Activated naive CD4-positive, alpha-beta T cell treated with anti-CD3 and anti-CD28 coated beads, Interleukin-2, amount 10 ng/mL, durations not matched to agents 7 days and 5 days (primary cell): ENCODE measurements around the gene MARK2.
A peak's percentile ranks its signal among the peaks of the same experiment; 100 is the strongest.

Experiments used
- CTCF ChIA-PET: fragments of 350-600 bp; sonication (Branson Sonifier 250); formaldehyde crosslinking; loops from one replicate; lab custom pipeline; 2021; ENCODE audit warnings: antibody characterized with exemption; lab: Charles Lee
- DNase-seq: peaks from one replicate; pipeline ENCODE4 v3.0.0-alpha.2; 2020
- H3K27ac Mint-ChIP-seq: one replicate; pipeline ENCODE4 v1.8.0; 2021; ENCODE audit warnings: mild to moderate bottlenecking, moderate library complexity, mixed read lengths
- H3K27me3 Mint-ChIP-seq: one replicate; pipeline ENCODE4 v1.8.0; 2021; ENCODE audit warnings: mild to moderate bottlenecking, mixed read lengths
- H3K36me3 Mint-ChIP-seq: one replicate; pipeline ENCODE4 v1.8.0; 2021; ENCODE audit warnings: mixed read lengths
- H3K4me1 Mint-ChIP-seq: one replicate; pipeline ENCODE4 v1.8.0; 2021; ENCODE audit warnings: mixed read lengths
- H3K4me3 Mint-ChIP-seq: one replicate; pipeline ENCODE4 v1.8.0; 2021; ENCODE audit warnings: mild to moderate bottlenecking, moderate library complexity, mixed read lengths
- H3K9me3 Mint-ChIP-seq: one replicate; pipeline ENCODE4 v1.8.0; 2021; ENCODE audit warnings: mixed read lengths

The MARK2 gene

DNA sequence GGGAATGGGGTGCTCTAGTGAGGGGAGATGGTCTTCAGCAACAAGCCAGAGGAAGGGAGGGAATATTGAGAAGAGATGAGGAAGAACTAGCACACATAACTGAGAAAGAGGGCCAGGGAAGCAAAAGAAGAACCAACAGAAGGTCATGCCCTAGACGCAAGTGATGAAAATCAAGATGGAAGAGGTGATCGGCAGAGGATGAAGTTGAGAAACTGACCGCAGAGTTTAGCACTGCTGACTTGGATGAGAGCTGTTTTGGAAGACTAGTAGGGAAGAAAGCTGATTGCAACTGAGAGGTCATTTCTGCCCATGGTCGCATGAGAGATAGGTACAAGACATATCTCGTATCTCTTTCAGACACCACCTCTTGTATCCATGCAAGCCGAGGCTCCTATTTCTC is 22.7 kb upstream of the MARK2 start:
- H3K9me3 Mint-ChIP-seq, result no peaks in the 10 kb centered on the region
- H3K27ac Mint-ChIP-seq, result no peak overlapping the region
- no peak overlapping the region for H3K4me3 Mint-ChIP-seq
- DNase-seq, result no peak
- H3K36me3 Mint-ChIP-seq, result peaks cover 29% of the 10 kb centered on the region
- CTCF ChIA-PET, result interaction anchor here (0.6 kb wide), 1 partner anchor 790 kb away, joined by 4 read pairs; no protein-coding TSS in a partner anchor
- peaks cover 32% of the 10 kb centered on the region for H3K4me1 Mint-ChIP-seq
- H3K27me3 Mint-ChIP-seq, result peaks cover 12% of the 10 kb centered on the region

GRCh38 chr11:63816732-63817131 is 22.2 kb upstream of the MARK2 start:
- Mint-ChIP-seq H3K9me3 (no peaks in the 10 kb centered on the region), H3K4me3 (no peak overlapping the region), H3K36me3 (peaks cover 33% of the 10 kb centered on the region), H3K27ac (no peak overlapping the region), H3K4me1 (peaks cover 30% of the 10 kb centered on the region), H3K27me3 (peaks cover 6% of the 10 kb centered on the region)
- DNase-seq, result no peak
- CTCF ChIA-PET, result no interaction called here

DNA sequence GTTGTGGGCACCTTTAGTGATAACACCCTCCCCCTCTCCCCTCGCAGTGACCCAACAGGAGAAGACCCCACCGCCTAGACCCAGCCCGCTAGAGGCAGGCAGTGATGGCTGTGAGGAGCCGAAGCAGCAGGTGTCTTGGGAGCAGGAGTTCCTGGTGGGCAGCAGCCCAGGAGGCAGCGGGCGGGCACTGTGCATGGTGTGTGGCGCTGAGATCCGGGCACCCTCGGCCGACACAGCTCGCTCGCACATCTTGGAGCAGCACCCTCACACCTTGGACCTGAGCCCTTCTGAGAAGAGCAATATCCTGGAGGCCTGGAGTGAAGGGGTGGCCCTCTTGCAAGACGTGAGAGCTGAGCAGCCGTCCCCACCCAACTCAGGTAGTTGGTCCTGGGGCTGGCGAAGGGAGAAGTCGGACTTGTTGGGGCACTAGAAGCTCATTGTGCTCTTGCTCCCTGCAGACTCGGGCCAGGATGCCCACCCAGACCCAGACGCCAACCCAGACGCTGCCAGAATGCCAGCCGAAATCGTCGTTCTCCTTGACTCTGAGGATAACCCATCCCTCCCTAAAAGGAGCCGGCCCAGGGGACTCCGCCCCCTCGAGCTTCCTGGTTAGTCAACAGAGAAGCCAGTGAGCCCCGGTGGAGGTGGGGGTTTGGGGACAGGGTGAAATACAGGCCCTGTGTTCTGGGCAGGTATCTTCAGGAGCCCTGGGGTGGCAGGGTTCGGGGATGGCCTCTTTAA is 21.0 kb upstream of the MARK2 start:
- H3K4me3 Mint-ChIP-seq, result no peak overlapping the region
- CTCF ChIA-PET, result interaction anchor here (1.3 kb wide), 1 partner anchor 11 kb away, joined by 4 read pairs; no protein-coding TSS in a partner anchor
- peaks cover 20% of the 10 kb centered on the region for H3K4me1 Mint-ChIP-seq
- H3K27ac Mint-ChIP-seq, result no peak overlapping the region
- no peaks in the 10 kb centered on the region for H3K9me3 Mint-ChIP-seq
- H3K36me3 Mint-ChIP-seq, result peaks cover 40% of the 10 kb centered on the region
- peaks cover under 1% of the 10 kb centered on the region for H3K27me3 Mint-ChIP-seq
- DNase-seq, result no peak

- Mint-ChIP-seq H3K4me3 (no peak overlapping the region), H3K27me3 (no peaks in the 10 kb centered on the region), H3K36me3 (peaks cover 46% of the 10 kb centered on the region), H3K4me1 (peaks cover 20% of the 10 kb centered on the region), H3K9me3 (no peaks in the 10 kb centered on the region), H3K27ac (no peak overlapping the region)
- CTCF ChIA-PET, result interaction anchor here (1.3 kb wide), 1 partner anchor 10 kb away, joined by 4 read pairs; no protein-coding TSS in a partner anchor
- DNase-seq, result no peak
Measured at GRCh38 chr11:63818609-63819008, 20.3 kb upstream of the MARK2 start.

DNA sequence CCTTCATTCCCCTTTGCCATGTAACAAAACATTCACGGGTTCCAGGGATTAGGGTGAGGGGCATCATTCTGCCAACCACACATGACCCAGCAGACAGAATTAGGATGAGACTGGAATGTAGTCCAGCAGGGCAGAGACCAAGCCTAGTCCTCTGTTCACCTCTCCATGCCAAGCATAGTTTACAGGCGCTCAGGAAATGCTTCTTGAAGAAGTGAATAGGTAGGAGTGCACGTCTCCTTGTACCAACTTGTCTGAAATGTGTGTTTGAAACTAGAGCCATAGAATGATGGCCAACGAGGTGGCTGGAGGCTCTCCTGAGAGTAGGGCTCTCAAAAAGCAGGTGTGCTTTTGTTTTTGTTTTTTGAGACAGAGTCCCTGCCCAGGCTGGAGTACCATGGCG is 17.5 kb upstream of the MARK2 start:
- H3K36me3 Mint-ChIP-seq, result peaks cover 54% of the 10 kb centered on the region
- DNase-seq, result no peak
- no peaks in the 10 kb centered on the region for H3K4me1 Mint-ChIP-seq
- H3K9me3 Mint-ChIP-seq, result no peaks in the 10 kb centered on the region
- no peak overlapping the region for H3K4me3 Mint-ChIP-seq
- CTCF ChIA-PET, result no interaction called here
- H3K27me3 Mint-ChIP-seq, result no peaks in the 10 kb centered on the region
- H3K27ac Mint-ChIP-seq, result no peak overlapping the region

DNA sequence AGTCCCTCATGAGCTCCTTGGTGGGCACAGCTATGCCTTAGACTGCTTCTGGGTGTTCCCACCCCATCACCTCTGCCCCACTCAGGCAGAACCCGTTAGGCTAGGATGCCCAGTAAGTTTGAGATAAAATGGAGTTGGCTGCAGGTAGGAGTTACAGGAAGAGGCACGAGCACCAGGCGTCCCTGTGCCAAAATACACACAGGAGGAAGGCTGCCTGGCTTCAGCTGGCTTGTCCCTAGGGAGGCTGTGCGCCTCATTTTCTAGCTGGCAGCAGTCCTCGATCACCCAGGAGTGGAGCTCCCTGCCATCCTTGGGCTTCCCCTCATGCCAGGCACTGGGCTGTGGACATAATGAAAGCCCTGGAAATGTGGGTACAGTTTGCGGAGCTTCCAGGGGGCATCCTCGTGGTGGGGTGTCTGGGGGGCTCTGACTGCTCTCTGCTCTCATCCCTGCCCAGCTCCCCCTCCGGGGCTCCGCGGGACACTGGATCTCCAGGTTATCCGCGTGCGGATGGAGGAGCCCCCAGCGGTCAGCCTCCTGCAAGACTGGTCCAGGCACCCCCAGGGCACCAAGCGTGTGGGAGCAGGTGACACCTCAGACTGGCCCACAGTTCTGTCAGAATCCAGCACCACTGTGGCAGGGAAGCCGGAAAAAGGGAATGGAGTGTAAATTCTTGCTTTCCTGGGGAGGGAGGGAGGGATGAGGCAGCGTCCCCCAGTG is 12.3 kb upstream of the MARK2 start:
- Mint-ChIP-seq H3K27ac (no peak overlapping the region), H3K9me3 (no peaks in the 10 kb centered on the region), H3K4me1 (no peaks in the 10 kb centered on the region), H3K36me3 (peaks cover 32% of the 10 kb centered on the region), H3K27me3 (no peaks in the 10 kb centered on the region), H3K4me3 (no peak overlapping the region)
- CTCF ChIA-PET, result interaction anchor here (0.6 to 1.5 kb wide), 3 partner anchors 11 to 119 kb away, joined by 3 to 4 read pairs (median 4); no protein-coding TSS in a partner anchor
- no peak for DNase-seq

GRCh38 chr11:63829823-63830489 is 9.0 kb upstream of the MARK2 start:
- DNase-seq, result no peak
- peaks cover 10% of the 10 kb centered on the region for H3K36me3 Mint-ChIP-seq
- peaks cover 5% of the 10 kb centered on the region for H3K4me1 Mint-ChIP-seq
- H3K9me3 Mint-ChIP-seq, result no peaks in the 10 kb centered on the region
- CTCF ChIA-PET, result interaction anchor here (1.2 to 2.2 kb wide), 4 partner anchors 7 to 121 kb away, joined by 3 to 10 read pairs (median 4); partner anchors contain the start of gene ZFTA
- no peak overlapping the region for H3K27ac Mint-ChIP-seq
- no peaks in the 10 kb centered on the region for H3K27me3 Mint-ChIP-seq
- no peak overlapping the region for H3K4me3 Mint-ChIP-seq

- Mint-ChIP-seq H3K27me3 (no peaks in the 10 kb centered on the region), H3K36me3 (peaks cover 4% of the 10 kb centered on the region), H3K4me3 (no peak overlapping the region), H3K27ac (no peak overlapping the region), H3K9me3 (no peaks in the 10 kb centered on the region), H3K4me1 (peaks cover 5% of the 10 kb centered on the region)
- CTCF ChIA-PET, result interaction anchor here (0.6 kb wide), 1 partner anchor 344 kb away, joined by 3 read pairs; no protein-coding TSS in a partner anchor
- DNase-seq, result no peak
Measured at GRCh38 chr11:63831326-63831725, 7.6 kb upstream of the MARK2 start.

DNA sequence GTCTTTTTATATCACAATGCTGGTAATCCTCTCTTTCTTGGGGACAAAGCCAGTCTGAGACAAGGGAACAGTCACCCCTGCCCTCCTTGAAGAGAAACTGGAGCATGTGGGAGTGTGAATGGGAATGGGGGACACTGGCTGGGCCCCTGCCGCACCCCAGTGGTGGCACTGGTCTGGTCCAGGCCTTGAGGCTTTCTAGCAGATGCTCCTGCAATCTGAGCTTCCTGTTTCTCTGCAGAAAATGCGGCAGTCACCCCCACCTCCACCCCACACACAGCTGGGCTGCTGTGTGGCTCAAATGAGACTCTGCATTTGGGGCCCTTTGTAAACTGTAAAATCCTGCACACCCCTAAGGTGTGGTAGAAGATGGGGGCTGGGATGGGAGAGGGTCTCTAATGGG is 6.6 kb upstream of the MARK2 start:
- Mint-ChIP-seq H3K27me3 (no peaks in the 10 kb centered on the region), H3K36me3 (peaks cover 3% of the 10 kb centered on the region), H3K9me3 (no peaks in the 10 kb centered on the region), H3K4me3 (no peak overlapping the region), H3K27ac (no peak overlapping the region), H3K4me1 (peaks cover 11% of the 10 kb centered on the region)
- DNase-seq, result no peak
- CTCF ChIA-PET, result interaction anchor here (2.5 to 7.2 kb wide), 2 partner anchors 74 to 112 kb away, joined by 10 to 150 read pairs; no protein-coding TSS in a partner anchor

- Mint-ChIP-seq H3K36me3 (no peaks in the 10 kb centered on the region), H3K9me3 (no peaks in the 10 kb centered on the region), H3K4me1 (peaks cover 18% of the 10 kb centered on the region), H3K27ac (no peak overlapping the region), H3K4me3 (no peak overlapping the region), H3K27me3 (no peaks in the 10 kb centered on the region)
- CTCF ChIA-PET, result interaction anchor here (1.2 to 7.2 kb wide), 3 partner anchors 74 to 312 kb away, joined by 5 to 150 read pairs (median 10); no protein-coding TSS in a partner anchor
- DNase-seq, result no peak
Measured at GRCh38 chr11:63833048-63833447, 5.9 kb upstream of the MARK2 start.

DNA sequence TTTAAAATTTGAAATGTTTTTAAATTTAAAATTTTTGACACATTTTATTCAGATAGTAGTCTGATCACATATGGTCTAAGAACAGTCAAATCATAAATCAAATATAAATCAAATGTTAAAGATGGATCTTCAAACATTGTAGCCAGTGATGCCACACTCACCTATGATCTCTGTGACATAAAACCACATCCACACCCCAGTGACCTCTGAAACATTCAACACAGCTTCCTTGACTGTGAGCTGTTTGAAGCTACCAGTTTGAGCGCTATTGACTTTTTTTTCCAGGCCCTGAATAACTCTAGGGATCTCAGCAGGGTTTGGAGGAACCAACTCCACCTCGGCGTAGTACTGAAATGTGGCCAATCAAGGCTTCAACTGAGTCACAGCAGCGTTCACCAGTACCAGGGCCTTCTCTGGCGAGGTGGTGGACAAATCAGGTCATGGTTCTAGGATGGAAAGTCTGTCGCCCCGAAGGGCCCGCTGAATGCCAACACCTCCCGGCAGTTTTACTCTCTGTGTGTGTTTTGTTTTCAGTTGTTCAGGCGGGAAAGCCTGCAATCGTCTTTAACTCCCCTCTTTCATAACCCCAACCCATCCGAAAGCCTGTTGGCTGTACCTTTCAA is 4.3 kb upstream of the MARK2 start:
- H3K4me1 Mint-ChIP-seq, result peaks cover 22% of the 10 kb centered on the region
- no peak overlapping the region for H3K27ac Mint-ChIP-seq
- no peaks in the 10 kb centered on the region for H3K36me3 Mint-ChIP-seq

GRCh38 chr11:63835158-63835545 is 3.8 kb upstream of the MARK2 start:
- Mint-ChIP-seq H3K4me1 (peaks cover 22% of the 10 kb centered on the region), H3K27ac (no peak overlapping the region), H3K27me3 (no peaks in the 10 kb centered on the region), H3K36me3 (peaks cover 5% of the 10 kb centered on the region), H3K4me3 (no peak overlapping the region), H3K9me3 (no peaks in the 10 kb centered on the region)
- CTCF ChIA-PET, result interaction anchor here (1.0 to 7.2 kb wide), 10 partner anchors 41 to 317 kb away, joined by 3 to 150 read pairs (median 12); no protein-coding TSS in a partner anchor
- no peak for DNase-seq

More for the DNA sequence above, 4.3 kb upstream of the MARK2 start:
- CTCF ChIA-PET, result interaction anchor here (1.2 to 7.2 kb wide), 7 partner anchors 42 to 315 kb away, joined by 3 to 150 read pairs (median 10); no protein-coding TSS in a partner anchor
- Mint-ChIP-seq H3K27me3 (no peaks in the 10 kb centered on the region), H3K4me3 (no peak overlapping the region), H3K9me3 (no peaks in the 10 kb centered on the region)
- no peak for DNase-seq

- peaks cover 21% of the 10 kb centered on the region for H3K36me3 Mint-ChIP-seq
- no peaks in the 10 kb centered on the region for H3K27me3 Mint-ChIP-seq
- peak; percentile 86 for DNase-seq
- no peaks in the 10 kb centered on the region for H3K9me3 Mint-ChIP-seq
- H3K4me1 Mint-ChIP-seq, result peaks cover 38% of the 10 kb centered on the region
- CTCF ChIA-PET, result interaction anchor here (0.6 to 7.2 kb wide), 37 partner anchors 9 to 468 kb away, joined by 3 to 150 read pairs (median 7); partner anchors contain the start of genes COX8A, ESRRA, NAA40 and ZFTA
- peak overlapping the region; percentile 90 for H3K27ac Mint-ChIP-seq
- H3K4me3 Mint-ChIP-seq, result peak overlapping the region; percentile 11
Measured at GRCh38 chr11:63837027-63837688, 1.8 kb upstream of the MARK2 start.
